Natural killer cell (primary cell): Measurements from ENCODE around the gene CACNA1B. TPM values are rescaled to one million over a fixed set of nuclear protein-coding genes. Genes with fewer than 3 reads are reported as not detected.
"Not testable (repeated sequence)": the region's sequence is repeated elsewhere in the genome, so short reads cannot be mapped to it uniquely, and the experiment has no call there.

Experiments
- ATAC-seq, 3 donors: fragments of 150-1000 bp in 2 of 3; fragments of 200-7000 bp in 1 of 3; cut with Tn5 transposase; 1 replicate in 1 of 3; 2 replicates in 2 of 3; pipeline ENCODE4 v1.10.0; 2021; ENCODE audit warnings: mild to moderate bottlenecking in 2 of 3, moderate library complexity in 2 of 3
- DNase-seq, 2 donors: peaks; one replicate each; pipeline versions ENCODE4 v3.0.0 to v3.0.0-alpha.2; 2013 to 2021; ENCODE audit warnings: mixed read lengths in 1 of 2
- H3K27ac ChIP-seq: one replicate; pipeline ENCODE4 v1.5.1; 2013; ENCODE audit warnings: mild to moderate bottlenecking, low read length
- H3K27me3 ChIP-seq: one replicate; pipeline ENCODE4 v1.6.1; 2013; ENCODE audit warnings: low read length; ENCODE audit not compliant: control insufficient read depth, insufficient read depth
- H3K36me3 ChIP-seq: one replicate; pipeline ENCODE4 v1.6.1; 2013; ENCODE audit warnings: low read length; ENCODE audit not compliant: control insufficient read depth, insufficient read depth
- H3K4me1 ChIP-seq: one replicate; pipeline ENCODE4 v1.6.1; 2013; ENCODE audit warnings: low read length; ENCODE audit not compliant: control insufficient read depth, insufficient read depth
- H3K4me3 ChIP-seq: one replicate; pipeline ENCODE4 v1.5.1; 2013; ENCODE audit warnings: low read length
- H3K9me3 ChIP-seq: one replicate; pipeline ENCODE4 v1.6.1; 2013; ENCODE audit warnings: low read length; ENCODE audit not compliant: control insufficient read depth, insufficient read depth
- H3K27ac Mint-ChIP-seq, 2 donors: one replicate each; pipeline ENCODE4 v1.8.0; 2022; ENCODE audit warnings: mild to moderate bottlenecking in 2 of 2, mixed read lengths in 2 of 2, moderate library complexity in 1 of 2
- H3K27me3 Mint-ChIP-seq, 2 donors: one replicate each; pipeline ENCODE4 v1.8.0; 2022; ENCODE audit warnings: low read depth in 2 of 2, mixed read lengths in 2 of 2
- H3K36me3 Mint-ChIP-seq: one replicate; pipeline ENCODE4 v1.8.0; 2022; ENCODE audit warnings: mixed read lengths
- H3K4me1 Mint-ChIP-seq, 2 donors: one replicate each; pipeline ENCODE4 v1.8.0; 2022; ENCODE audit warnings: mixed read lengths in 2 of 2
- H3K4me3 Mint-ChIP-seq: one replicate; pipeline ENCODE4 v1.8.0; 2022; ENCODE audit warnings: mild to moderate bottlenecking, moderate library complexity, mixed read lengths
- H3K9me3 Mint-ChIP-seq, 2 donors: one replicate each; pipeline ENCODE4 v1.8.0; 2022; ENCODE audit warnings: mixed read lengths in 2 of 2
- WGBS: methylation state at CpG from one replicate; pipeline ENCODE4 v1.1.7; 2013; ENCODE audit warnings: missing lambda C conversion rate; ENCODE audit not compliant: insufficient coverage; 5-methylcytosine and 5-hydroxymethylcytosine counted together
- intact Hi-C: fragments of 100-400 bp; cut with micrococcal nuclease; formaldehyde crosslinking; loops from one replicate; pipeline ENCODE4 v1.14.2; 2022
- total RNA-seq, 4 donors: library from RNA; stranded (reverse); fragments of 120-200 nt in 1 of 4; gene quantifications; one replicate each; pipeline versions ENCODE4 v1.2.3 to v1.2.4, GENCODE V29; 2013 to 2022
- TF ChIP-seq, protein P1 (sequence below): fragments of 200-600 bp; IDR thresholded peaks from one replicate; pipeline ENCODE4 v1.8.0; 2022; ENCODE audit warnings: antibody characterized with exemption

The CACNA1B gene
- total RNA-seq, 3 donors from 2014 or later (not counting 1 experiment from before 2014, with no cell fraction given), result 0.07 TPM; not detected in 2

DNA sequence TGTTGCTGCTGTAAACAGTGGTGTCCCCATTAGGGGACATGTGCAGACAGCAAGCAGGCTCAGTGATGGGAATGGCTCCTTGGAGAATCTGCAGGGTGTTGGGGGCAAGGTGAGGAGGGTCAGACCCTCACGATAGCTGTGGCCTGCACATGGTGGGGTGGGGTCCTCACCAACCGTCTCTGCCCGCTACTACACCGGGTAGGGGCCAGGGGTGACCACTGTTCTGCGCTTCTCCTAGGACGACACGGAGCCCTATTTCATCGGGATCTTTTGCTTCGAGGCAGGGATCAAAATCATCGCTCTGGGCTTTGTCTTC lies 4.9 kb downstream of the CACNA1B start:
- Mint-ChIP-seq H3K9me3 (no peaks in the 10 kb centered on the region), H3K27ac (no peak overlapping the region), H3K4me3 (no peak overlapping the region), H3K36me3 (no peaks in the 10 kb centered on the region), H3K4me1 (no peaks in the 10 kb centered on the region), H3K27me3 (peaks cover 6 to 7% of the 10 kb centered on the region in 2 donors)
- peaks cover 7% of the 10 kb centered on the region for H3K27me3 ChIP-seq
- no peak for ATAC-seq
- TF ChIP-seq, protein P1, sequence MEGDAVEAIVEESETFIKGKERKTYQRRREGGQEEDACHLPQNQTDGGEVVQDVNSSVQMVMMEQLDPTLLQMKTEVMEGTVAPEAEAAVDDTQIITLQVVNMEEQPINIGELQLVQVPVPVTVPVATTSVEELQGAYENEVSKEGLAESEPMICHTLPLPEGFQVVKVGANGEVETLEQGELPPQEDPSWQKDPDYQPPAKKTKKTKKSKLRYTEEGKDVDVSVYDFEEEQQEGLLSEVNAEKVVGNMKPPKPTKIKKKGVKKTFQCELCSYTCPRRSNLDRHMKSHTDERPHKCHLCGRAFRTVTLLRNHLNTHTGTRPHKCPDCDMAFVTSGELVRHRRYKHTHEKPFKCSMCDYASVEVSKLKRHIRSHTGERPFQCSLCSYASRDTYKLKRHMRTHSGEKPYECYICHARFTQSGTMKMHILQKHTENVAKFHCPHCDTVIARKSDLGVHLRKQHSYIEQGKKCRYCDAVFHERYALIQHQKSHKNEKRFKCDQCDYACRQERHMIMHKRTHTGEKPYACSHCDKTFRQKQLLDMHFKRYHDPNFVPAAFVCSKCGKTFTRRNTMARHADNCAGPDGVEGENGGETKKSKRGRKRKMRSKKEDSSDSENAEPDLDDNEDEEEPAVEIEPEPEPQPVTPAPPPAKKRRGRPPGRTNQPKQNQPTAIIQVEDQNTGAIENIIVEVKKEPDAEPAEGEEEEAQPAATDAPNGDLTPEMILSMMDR, result no peak
- H3K27ac ChIP-seq, result no peak overlapping the region
- WGBS, result 89% methylated on average over 10 of the region's 10 CpGs
- no peaks in the 10 kb centered on the region for H3K9me3 ChIP-seq
- DNase-seq, result no peak
- H3K4me1 ChIP-seq, result no peaks in the 10 kb centered on the region
- intact Hi-C loops, result no loop called here
- H3K4me3 ChIP-seq, result no peak overlapping the region
- no peaks in the 10 kb centered on the region for H3K36me3 ChIP-seq

DNA sequence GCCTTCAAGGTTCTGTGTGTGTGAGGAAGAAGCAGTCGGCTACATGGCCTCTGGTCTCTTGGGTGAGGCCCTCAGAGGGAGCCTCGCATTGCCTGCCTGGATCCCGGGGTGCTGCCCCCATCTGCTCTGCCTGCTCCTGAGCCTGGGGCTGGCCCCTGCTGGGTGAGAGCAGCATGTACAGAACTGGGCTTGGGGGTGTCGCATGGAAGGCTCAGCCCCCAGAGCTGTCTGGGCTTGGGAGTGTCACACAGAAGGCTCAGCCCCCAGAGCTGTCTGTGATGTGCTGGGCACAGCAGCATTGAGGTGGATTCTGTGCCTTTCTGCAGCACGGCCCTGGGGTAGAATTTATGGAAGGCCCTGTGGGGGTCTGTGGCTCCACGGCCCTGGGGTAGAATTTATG lies 6.4 kb downstream of the CACNA1B start:
- ATAC-seq, H3K27me3 ChIP-seq, intact Hi-C loops, H3K36me3 ChIP-seq, H3K9me3 ChIP-seq, DNase-seq, H3K4me1 Mint-ChIP-seq, H3K4me3 Mint-ChIP-seq, H3K36me3 Mint-ChIP-seq, H3K9me3 Mint-ChIP-seq, H3K27ac ChIP-seq, H3K4me1 ChIP-seq, H3K27me3 Mint-ChIP-seq, H3K4me3 ChIP-seq, H3K27ac Mint-ChIP-seq: not testable (repeated sequence)
- 100% methylated on average over 1 of the region's 6 CpGs for WGBS

DNA sequence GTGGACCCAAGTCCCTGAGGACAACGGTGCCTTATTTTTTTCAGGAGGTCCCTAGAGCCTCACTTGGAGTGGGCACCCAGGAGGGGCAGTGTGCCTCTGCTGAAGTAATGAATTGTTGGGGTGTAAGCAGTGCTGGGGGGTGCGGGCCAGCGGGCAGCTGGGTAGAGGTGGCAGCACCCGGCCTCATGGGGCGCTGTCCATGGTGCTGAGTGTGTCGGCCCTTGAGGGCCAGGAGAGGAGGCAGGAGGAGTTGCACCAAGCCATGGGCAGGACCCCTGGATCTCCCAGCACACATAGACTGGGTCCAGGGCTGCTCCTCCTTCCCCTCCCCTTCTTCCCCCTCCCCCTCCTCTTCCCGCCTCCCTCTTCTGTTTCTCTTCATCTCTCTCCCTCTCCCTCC lies 7.0 kb downstream of the CACNA1B start:
- H3K27ac Mint-ChIP-seq, H3K4me1 ChIP-seq, H3K4me3 ChIP-seq, H3K4me1 Mint-ChIP-seq, H3K9me3 Mint-ChIP-seq, H3K9me3 ChIP-seq, H3K36me3 ChIP-seq, H3K36me3 Mint-ChIP-seq, H3K27ac ChIP-seq, H3K27me3 Mint-ChIP-seq, H3K27me3 ChIP-seq, H3K4me3 Mint-ChIP-seq, intact Hi-C loops: not testable (repeated sequence)
- ATAC-seq, result peak in 1 of 3 donors; percentile 37
- DNase-seq, result peak in 1 of 2 donors; percentile 22
- WGBS, result 32% methylated on average over 5 of the region's 7 CpGs

- H3K9me3 ChIP-seq, H3K9me3 Mint-ChIP-seq, H3K4me1 ChIP-seq, H3K4me3 ChIP-seq, H3K27me3 Mint-ChIP-seq, H3K27me3 ChIP-seq, H3K36me3 ChIP-seq, H3K36me3 Mint-ChIP-seq, intact Hi-C loops, H3K4me3 Mint-ChIP-seq, H3K27ac Mint-ChIP-seq, H3K27ac ChIP-seq, DNase-seq, H3K4me1 Mint-ChIP-seq, ATAC-seq: not testable (repeated sequence)
- WGBS, result 81% methylated on average over 6 of the region's 12 CpGs
These were observed 7.5 kb downstream of the CACNA1B start for GRCh38 chr9:137885121-137885520.

- H3K27ac Mint-ChIP-seq, DNase-seq, H3K4me1 Mint-ChIP-seq, H3K4me3 Mint-ChIP-seq, intact Hi-C loops, H3K9me3 Mint-ChIP-seq, H3K4me3 ChIP-seq, H3K9me3 ChIP-seq, H3K4me1 ChIP-seq, H3K27me3 Mint-ChIP-seq, H3K36me3 ChIP-seq, H3K27me3 ChIP-seq, H3K36me3 Mint-ChIP-seq, H3K27ac ChIP-seq, ATAC-seq: not testable (repeated sequence)
- 93% methylated on average over 11 of the region's 12 CpGs for WGBS
These were observed 11.0 kb downstream of the CACNA1B start for GRCh38 chr9:137888621-137889020.

DNA sequence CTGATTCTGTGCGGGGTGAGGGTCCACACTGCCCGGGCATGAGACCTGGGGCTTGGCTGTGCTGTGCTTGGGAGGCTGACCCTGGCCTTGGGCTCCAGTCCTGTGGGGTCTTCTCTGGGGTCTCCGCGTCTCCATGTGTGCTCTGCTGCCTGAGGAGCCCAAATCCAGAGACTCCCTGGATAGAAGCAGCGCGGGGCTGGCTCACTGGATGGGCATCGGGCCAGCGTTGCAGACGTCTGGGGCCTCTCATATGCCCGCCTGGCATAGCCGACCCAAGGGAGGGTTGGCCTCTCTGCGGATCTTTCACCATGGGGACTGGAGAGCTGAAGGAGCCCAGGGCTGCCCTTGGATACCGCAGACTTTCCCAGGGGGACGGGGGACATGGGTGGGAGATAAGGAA lies 12.4 kb downstream of the CACNA1B start:
- DNase-seq, H3K27me3 ChIP-seq, H3K9me3 ChIP-seq, H3K36me3 ChIP-seq, H3K27me3 Mint-ChIP-seq, H3K36me3 Mint-ChIP-seq, H3K27ac ChIP-seq, ATAC-seq, H3K4me1 ChIP-seq, H3K4me3 ChIP-seq, H3K4me3 Mint-ChIP-seq, intact Hi-C loops, H3K9me3 Mint-ChIP-seq, H3K4me1 Mint-ChIP-seq, H3K27ac Mint-ChIP-seq: not testable (repeated sequence)
- 90% methylated on average over 6 of the region's 14 CpGs for WGBS

DNA sequence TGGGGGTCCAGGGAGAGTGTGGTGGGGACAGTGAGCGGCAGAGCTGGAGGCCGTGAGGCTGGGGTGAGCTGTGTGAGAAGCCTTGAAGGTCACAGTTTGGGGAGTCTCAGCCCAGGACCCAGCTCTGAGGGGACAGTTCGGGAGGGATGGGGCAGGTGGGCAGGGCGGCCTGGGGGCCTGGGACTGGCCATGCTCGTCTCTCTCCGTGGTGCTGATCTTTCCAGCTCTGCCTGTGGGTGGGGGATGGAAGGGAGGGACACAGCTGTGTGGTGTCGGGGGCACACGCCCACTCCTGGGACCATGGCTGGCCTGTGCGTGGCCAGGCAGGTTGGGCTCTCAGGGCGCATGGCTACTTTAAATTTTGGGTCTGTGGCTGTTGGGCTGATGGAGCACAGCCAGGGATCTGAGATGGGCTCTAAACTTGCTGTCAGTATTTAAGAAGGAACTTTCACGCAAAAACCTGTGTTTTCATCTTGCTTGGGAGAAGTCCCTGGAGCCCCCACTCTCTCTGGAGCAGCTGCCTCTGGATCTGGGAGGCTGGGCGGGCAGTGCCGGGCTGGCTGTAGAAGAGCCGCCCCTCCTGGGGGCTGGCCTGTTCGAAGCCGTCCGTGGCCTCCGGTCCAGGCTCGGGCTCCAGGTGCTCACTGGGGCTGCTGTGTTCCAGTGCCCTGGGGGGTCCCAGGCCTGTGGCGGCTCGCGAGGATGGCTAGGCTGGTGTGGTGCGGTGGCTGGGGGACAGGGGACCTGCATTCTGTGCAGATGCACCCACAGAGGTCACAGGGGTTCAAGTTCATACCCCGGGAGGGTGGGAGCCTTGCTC lies 13.4 kb downstream of the CACNA1B start:
- H3K27me3 ChIP-seq, H3K4me1 ChIP-seq, ATAC-seq, H3K4me1 Mint-ChIP-seq, H3K4me3 ChIP-seq, H3K27me3 Mint-ChIP-seq, H3K9me3 Mint-ChIP-seq, H3K27ac Mint-ChIP-seq, H3K4me3 Mint-ChIP-seq, H3K36me3 Mint-ChIP-seq, DNase-seq, H3K27ac ChIP-seq, intact Hi-C loops, H3K36me3 ChIP-seq, H3K9me3 ChIP-seq: not testable (repeated sequence)
- 75% methylated on average over 20 of the region's 24 CpGs for WGBS
